ENCODE results near the gene PRKX.
"Not testable (repeated sequence)": the region's sequence is repeated elsewhere in the genome, so short reads cannot be mapped to it uniquely, and the experiment has no call there.

The PRKX gene

DNA sequence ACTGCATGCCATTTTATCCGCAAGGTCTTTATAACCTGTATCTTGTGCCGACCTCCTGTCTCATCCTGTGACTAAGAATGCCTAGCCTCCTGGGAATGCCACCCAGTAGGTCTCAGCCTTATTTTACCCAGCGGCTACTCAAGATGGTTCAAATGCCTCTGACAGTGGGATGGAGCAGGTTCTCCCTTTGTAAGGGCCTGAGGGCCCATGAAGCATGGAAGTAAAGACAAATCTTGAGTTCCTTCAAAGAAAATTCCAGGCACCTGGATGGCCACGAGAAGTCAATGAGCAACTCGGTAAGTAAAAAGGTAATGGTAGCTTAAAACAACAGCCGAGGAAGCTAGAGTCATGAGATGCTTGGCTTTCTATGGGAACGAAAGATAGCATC is 19.6 kb upstream of the PRKX start:
- no peak overlapping the region for H3K4me3 ChIP-seq (ENCODE audit: low read depth, low read length)
- TF ChIP-seq, protein P1, sequence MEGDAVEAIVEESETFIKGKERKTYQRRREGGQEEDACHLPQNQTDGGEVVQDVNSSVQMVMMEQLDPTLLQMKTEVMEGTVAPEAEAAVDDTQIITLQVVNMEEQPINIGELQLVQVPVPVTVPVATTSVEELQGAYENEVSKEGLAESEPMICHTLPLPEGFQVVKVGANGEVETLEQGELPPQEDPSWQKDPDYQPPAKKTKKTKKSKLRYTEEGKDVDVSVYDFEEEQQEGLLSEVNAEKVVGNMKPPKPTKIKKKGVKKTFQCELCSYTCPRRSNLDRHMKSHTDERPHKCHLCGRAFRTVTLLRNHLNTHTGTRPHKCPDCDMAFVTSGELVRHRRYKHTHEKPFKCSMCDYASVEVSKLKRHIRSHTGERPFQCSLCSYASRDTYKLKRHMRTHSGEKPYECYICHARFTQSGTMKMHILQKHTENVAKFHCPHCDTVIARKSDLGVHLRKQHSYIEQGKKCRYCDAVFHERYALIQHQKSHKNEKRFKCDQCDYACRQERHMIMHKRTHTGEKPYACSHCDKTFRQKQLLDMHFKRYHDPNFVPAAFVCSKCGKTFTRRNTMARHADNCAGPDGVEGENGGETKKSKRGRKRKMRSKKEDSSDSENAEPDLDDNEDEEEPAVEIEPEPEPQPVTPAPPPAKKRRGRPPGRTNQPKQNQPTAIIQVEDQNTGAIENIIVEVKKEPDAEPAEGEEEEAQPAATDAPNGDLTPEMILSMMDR (IDR thresholded peaks at IDR 0.05; ENCODE audit: control insufficient read depth, extremely low read depth, insufficient read depth), result no peak
- DNase-seq (ENCODE audit: low read depth), result no peak

- DNase-seq (ENCODE audit: low read depth); H3K4me3 ChIP-seq (ENCODE audit: low read depth, low read length): not testable (repeated sequence)
These were observed 19.0 kb upstream of the PRKX start for GRCh38 chrX:3732326-3733042.

DNA sequence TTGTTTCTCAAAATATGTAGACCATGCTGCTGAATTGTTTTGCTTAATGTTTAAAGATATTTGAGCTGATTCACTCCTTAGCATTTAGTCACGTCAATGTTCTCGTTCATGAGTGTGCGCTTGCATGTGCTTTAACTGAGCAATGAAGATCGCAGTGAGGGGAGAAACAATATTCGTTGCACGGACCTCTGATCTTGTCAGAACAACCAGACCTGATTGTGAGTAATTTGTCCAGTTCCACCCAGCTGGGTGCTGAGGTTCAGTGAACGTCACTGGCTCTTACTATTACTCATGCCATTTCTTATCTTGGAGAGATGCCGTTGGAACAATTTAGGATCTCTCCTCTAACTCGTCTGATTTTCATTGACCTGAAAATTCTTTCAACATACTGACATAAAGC is 15.0 kb upstream of the PRKX start:
- DNase-seq (ENCODE audit: low read depth), result no peak
- TF ChIP-seq, protein P1 (IDR thresholded peaks at IDR 0.05; ENCODE audit: control insufficient read depth, extremely low read depth, insufficient read depth), result no peak
- H3K4me3 ChIP-seq (ENCODE audit: low read depth, low read length), result no peak overlapping the region

DNA sequence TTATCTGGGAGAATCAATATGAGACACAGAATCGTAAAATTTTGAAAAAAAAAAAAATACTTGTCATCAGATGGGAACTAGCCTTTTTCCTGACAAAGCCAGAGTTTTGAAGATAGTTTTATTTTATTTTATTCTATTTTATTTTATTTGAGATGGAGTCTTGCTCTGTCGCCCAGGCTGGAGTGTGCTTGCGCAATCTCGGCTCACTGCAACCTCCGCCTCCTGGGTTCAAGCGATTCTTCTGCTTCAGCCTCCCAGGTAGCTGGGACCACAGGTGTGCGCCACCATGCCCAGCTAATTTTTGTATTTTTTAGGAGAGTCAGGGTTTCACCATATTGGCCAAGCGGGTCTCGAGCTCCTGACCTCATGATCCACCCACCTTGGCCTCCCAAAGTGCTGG is 10.0 kb upstream of the PRKX start:
- DNase-seq (ENCODE audit: low read depth); H3K4me3 ChIP-seq (ENCODE audit: low read depth, low read length): not testable (repeated sequence)

GRCh38 chrX:3717742-3718420 is 4.4 kb upstream of the PRKX start:
- H3K4me3 ChIP-seq (ENCODE audit: low read depth, low read length), result no peak overlapping the region
- TF ChIP-seq, protein P1 (IDR thresholded peaks at IDR 0.05; ENCODE audit: control insufficient read depth, extremely low read depth, insufficient read depth), result no peak
- DNase-seq (ENCODE audit: low read depth), result no peak

DNA sequence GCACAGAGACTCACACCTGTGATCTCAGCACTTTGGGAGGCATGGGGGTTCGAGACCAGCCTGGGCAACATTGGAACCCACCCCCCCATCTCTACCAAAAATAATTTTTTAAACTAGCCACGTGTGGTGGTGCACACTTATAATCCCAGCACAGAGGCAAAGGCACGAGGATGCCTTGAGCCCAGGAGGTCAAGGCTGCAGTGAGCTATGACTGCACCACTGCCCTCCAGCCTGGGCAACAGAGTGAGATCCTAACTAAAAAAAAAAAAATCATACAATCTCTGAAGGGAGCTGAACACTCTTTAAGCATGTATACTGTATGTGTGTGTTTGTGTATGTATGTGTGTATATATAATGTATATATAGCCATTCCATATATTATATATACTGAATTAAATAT is 2.5 kb upstream of the PRKX start:
- TF ChIP-seq, protein P1 (IDR thresholded peaks at IDR 0.05; ENCODE audit: control insufficient read depth, extremely low read depth, insufficient read depth), result no peak
- no peak overlapping the region for H3K4me3 ChIP-seq (ENCODE audit: low read depth, low read length)
- no peak for DNase-seq (ENCODE audit: low read depth)

GRCh38 chrX:3714706-3715479 is 1.4 kb upstream of the PRKX start:
- not testable (repeated sequence) for H3K4me3 ChIP-seq (ENCODE audit: low read depth, low read length); DNase-seq (ENCODE audit: low read depth)

DNA sequence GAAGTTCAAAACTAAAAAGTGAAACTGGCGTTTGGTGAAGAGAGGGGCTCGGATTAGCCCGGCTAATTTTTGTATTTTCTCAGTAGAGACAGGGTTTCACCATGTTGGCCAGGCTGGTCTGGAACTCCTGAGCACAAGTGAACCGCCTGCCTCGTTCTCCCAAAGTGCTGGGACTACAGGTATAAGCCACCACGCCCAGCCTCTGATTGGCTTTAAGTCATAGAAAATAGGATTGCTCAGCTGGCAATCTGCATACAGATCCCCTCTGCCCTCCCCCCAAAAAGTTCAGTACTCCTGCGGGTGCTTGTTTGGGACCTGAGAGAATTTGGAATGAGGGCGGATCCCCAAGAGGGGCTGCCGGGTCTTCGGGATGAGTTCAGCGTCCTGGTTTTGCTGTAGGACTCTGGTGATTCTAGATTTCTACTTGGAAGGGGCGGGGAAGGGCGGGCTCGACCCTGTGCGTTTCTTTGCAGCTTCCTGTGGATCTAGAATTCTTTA is 537 bp upstream of the PRKX start:
- TF ChIP-seq, protein P1 (IDR thresholded peaks at IDR 0.05; ENCODE audit: control insufficient read depth, extremely low read depth, insufficient read depth), result no peak
- no peak for DNase-seq (ENCODE audit: low read depth)
- H3K4me3 ChIP-seq (ENCODE audit: low read depth, low read length), result peak overlapping the region; percentile 52

All from LNCaP clone FGC (cell line).